Neural cell (in vitro differentiated cells): ENCODE data around the gene ABCB6. TPM values are rescaled to one million over a fixed set of nuclear protein-coding genes. Genes with fewer than 3 reads are reported as not detected.

ENCODE experiments used
- H2AFZ ChIP-seq: fragments of 200-600, 300-800 bp; sonication (generic), shearing (Covaris generic); 2 replicates; pipeline ENCODE4 v1.6.0; 2014; ENCODE audit warnings: low read depth, mild to moderate bottlenecking, antibody characterized with exemption, low read length, moderate library complexity
- H3F3A ChIP-seq: fragments of 200-600 bp; shearing (Covaris generic); 2 replicates; pipeline ENCODE4 v1.6.1; 2016; ENCODE audit warnings: mild to moderate bottlenecking, moderate library complexity, mixed read lengths, antibody characterized with exemption, low read length; ENCODE audit not compliant: insufficient read depth, poor library complexity, severe bottlenecking
- H3K27ac ChIP-seq: fragments of 200-600, 300-800 bp; sonication (generic), shearing (Covaris generic); 2 replicates; pipeline ENCODE4 v1.5.1; 2014; ENCODE audit warnings: mild to moderate bottlenecking, low read length, moderate library complexity
- H3K27me3 ChIP-seq: fragments of 300-800, 200-600 bp; sonication (generic), shearing (Covaris generic); 2 replicates; pipeline ENCODE4 v1.6.0; 2014; ENCODE audit warnings: mild to moderate bottlenecking, low read depth, low read length, moderate library complexity; ENCODE audit not compliant: insufficient read depth
- H3K36me3 ChIP-seq: fragments of 300-800, 200-600 bp; sonication (generic), shearing (Covaris generic); 2 replicates; pipeline ENCODE4 v1.5.1; 2014; ENCODE audit warnings: mild to moderate bottlenecking, antibody characterized with exemption, low read length, moderate library complexity; ENCODE audit not compliant: insufficient read depth
- H3K4me2 ChIP-seq: fragments of 300-800, 200-600 bp; sonication (generic), shearing (Covaris generic); 2 replicates; pipeline ENCODE4 v1.6.0; 2014; ENCODE audit warnings: mild to moderate bottlenecking, low read length
- H3K4me3 ChIP-seq: fragments of 300-800, 200-600 bp; sonication (generic), shearing (Covaris generic); 2 replicates; pipeline ENCODE4 v1.5.1; 2014; ENCODE audit warnings: mild to moderate bottlenecking, low read length, moderate library complexity
- H3K79me2 ChIP-seq: fragments of 200-600 bp; shearing (Covaris generic); replicated peaks from 2 replicates; pipeline ENCODE4 v1.6.0; 2014; ENCODE audit warnings: mild to moderate bottlenecking, low read length, moderate library complexity; ENCODE audit not compliant: insufficient read depth
- H3K9ac ChIP-seq: fragments of 300-800, 200-600 bp; sonication (generic), shearing (Covaris generic); 2 replicates; pipeline ENCODE4 v1.6.1; 2016; ENCODE audit warnings: mild to moderate bottlenecking, low read length, mixed read lengths
- H3K9me2 ChIP-seq: fragments of 200-600 bp; shearing (Covaris generic); 2 replicates; pipeline ENCODE4 v1.6.1; 2016; ENCODE audit warnings: mild to moderate bottlenecking, low read length, mixed read lengths; ENCODE audit not compliant: insufficient read depth
- H3K9me3 ChIP-seq: fragments of 200-600, 300-800 bp; sonication (generic), shearing (Covaris generic); 2 replicates; pipeline ENCODE4 v1.6.1; 2016; ENCODE audit warnings: mild to moderate bottlenecking, mixed run types, low read length, moderate library complexity, mixed read lengths
- H4K20me1 ChIP-seq: fragments of 200-600 bp; shearing (Covaris generic); 2 replicates; pipeline ENCODE4 v1.6.1; 2016; ENCODE audit warnings: mild to moderate bottlenecking, mixed run types; ENCODE audit not compliant: insufficient read depth
- EP300 ChIP-seq: fragments of 450-650 bp; conservative IDR thresholded peaks from 2 replicates; pipeline ENCODE4 v1.6.1; 2014; ENCODE audit warnings: antibody characterized with exemption, mild to moderate bottlenecking, moderate library complexity; ENCODE audit not compliant: poor library complexity, severe bottlenecking
- EZH2 ChIP-seq: fragments of 200-600, 300-800 bp; shearing (Covaris generic), sonication (generic); IDR thresholded peaks from 2 replicates; pipeline ENCODE4 v1.6.1; 2014; ENCODE audit warnings: antibody characterized with exemption, low read length, borderline replicate concordance, mild to moderate bottlenecking; ENCODE audit not compliant: insufficient read depth, poor library complexity, severe bottlenecking
- MXI1 ChIP-seq: fragments of 450-650 bp; conservative IDR thresholded peaks from 2 replicates; pipeline ENCODE4 v1.6.1; 2014; ENCODE audit warnings: antibody characterized with exemption, mild to moderate bottlenecking; ENCODE audit not compliant: poor library complexity, severe bottlenecking
- POLR2AphosphoS5 ChIP-seq: IDR thresholded peaks from 2 replicates; pipeline ENCODE4 v1.6.1; 2012
- RAD21 ChIP-seq: fragments of 450-650 bp; conservative IDR thresholded peaks from 2 replicates; pipeline ENCODE4 v1.6.1; 2014; ENCODE audit warnings: antibody characterized with exemption, mild to moderate bottlenecking, moderate library complexity
- SMC3 ChIP-seq: fragments of 450-650 bp; conservative IDR thresholded peaks from 2 replicates; pipeline ENCODE4 v1.6.1; 2014; ENCODE audit warnings: antibody characterized with exemption, mild to moderate bottlenecking, moderate library complexity; ENCODE audit not compliant: poor library complexity
- TAF1 ChIP-seq: IDR thresholded peaks from 2 replicates; pipeline ENCODE4 v1.6.1; 2012; ENCODE audit warnings: low read depth
- polyA plus RNA-seq: library from polyadenylated mRNA; depleted of rRNA; stranded (reverse); fragments of >200 nt; gene quantifications from 2 replicates; pipeline ENCODE4 v1.2.3, GENCODE V29; 2014
- TF ChIP-seq, protein P1 (sequence below): IDR thresholded peaks from 2 replicates; pipeline ENCODE4 v1.6.1; 2012; ENCODE audit warnings: borderline replicate concordance
- TF ChIP-seq, protein P2 (sequence below): fragments of 450-650 bp; IDR thresholded peaks from 2 replicates; pipeline ENCODE4 v1.5.1; 2014; ENCODE audit warnings: antibody characterized with exemption, mild to moderate bottlenecking, moderate library complexity; ENCODE audit not compliant: poor library complexity, severe bottlenecking

Gene ABCB6
- polyA plus RNA-seq, 1 donor from 2014 or later: 28.1 TPM

DNA sequence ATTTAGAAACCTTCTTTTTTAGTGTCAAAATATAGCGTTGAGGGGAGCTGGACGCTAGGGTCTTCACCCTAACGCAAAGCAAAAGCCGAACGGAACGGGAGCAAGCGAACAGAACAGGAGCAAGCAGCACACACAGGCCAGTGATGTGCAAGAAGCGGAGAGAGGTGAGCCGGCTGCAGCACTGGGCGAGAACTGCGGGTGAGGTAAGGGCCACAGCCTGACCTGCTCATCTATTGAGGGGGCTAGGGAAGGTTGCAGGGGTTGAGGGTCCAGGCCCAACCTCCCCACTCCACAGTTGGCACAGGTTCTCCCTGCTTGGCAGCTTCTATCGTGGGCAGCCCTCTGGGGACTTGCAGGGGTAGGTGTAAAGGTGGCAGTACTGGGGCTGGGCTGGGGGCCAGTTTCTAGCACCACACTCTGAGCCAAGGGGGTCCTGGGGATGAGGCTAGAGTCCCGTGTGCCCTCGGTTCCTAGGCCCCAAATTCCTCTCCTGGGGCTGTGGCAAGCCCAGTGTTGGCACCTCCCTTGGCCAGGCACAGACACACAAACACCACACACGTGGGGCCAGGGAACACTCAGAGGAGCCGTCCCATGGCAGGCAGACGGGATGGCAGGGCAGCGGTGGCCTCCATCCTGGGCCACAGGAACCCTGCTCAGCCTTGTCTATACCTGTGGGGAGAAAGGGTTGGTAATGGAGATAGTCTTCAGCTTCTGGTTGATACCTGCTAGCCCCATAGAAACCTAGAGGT is 1.2 kb upstream of the ABCB6 start:
- Histone ChIP-seq H3F3A (no peaks in the 10 kb centered on the region), H2AFZ (no peak overlapping the region), H3K4me2 (no peak overlapping the region), H3K79me2 (no peaks in the 10 kb centered on the region), H3K4me3 (no peak overlapping the region), H3K27me3 (no peaks in the 10 kb centered on the region), H3K9me2 (no peaks in the 10 kb centered on the region), H3K9ac (no peak overlapping the region), H3K27ac (no peak overlapping the region), H4K20me1 (no peaks in the 10 kb centered on the region), H3K9me3 (no peaks in the 10 kb centered on the region), H3K36me3 (no peaks in the 10 kb centered on the region)
- TF ChIP-seq EZH2 (no peak), SMC3 (no peak), RAD21 (no peak), MXI1 (no peak), POLR2AphosphoS5 (no peak), EP300 (no peak), TAF1 (no peak)
- TF ChIP-seq, protein P1, sequence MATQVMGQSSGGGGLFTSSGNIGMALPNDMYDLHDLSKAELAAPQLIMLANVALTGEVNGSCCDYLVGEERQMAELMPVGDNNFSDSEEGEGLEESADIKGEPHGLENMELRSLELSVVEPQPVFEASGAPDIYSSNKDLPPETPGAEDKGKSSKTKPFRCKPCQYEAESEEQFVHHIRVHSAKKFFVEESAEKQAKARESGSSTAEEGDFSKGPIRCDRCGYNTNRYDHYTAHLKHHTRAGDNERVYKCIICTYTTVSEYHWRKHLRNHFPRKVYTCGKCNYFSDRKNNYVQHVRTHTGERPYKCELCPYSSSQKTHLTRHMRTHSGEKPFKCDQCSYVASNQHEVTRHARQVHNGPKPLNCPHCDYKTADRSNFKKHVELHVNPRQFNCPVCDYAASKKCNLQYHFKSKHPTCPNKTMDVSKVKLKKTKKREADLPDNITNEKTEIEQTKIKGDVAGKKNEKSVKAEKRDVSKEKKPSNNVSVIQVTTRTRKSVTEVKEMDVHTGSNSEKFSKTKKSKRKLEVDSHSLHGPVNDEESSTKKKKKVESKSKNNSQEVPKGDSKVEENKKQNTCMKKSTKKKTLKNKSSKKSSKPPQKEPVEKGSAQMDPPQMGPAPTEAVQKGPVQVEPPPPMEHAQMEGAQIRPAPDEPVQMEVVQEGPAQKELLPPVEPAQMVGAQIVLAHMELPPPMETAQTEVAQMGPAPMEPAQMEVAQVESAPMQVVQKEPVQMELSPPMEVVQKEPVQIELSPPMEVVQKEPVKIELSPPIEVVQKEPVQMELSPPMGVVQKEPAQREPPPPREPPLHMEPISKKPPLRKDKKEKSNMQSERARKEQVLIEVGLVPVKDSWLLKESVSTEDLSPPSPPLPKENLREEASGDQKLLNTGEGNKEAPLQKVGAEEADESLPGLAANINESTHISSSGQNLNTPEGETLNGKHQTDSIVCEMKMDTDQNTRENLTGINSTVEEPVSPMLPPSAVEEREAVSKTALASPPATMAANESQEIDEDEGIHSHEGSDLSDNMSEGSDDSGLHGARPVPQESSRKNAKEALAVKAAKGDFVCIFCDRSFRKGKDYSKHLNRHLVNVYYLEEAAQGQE: no peak
- TF ChIP-seq, protein P2, sequence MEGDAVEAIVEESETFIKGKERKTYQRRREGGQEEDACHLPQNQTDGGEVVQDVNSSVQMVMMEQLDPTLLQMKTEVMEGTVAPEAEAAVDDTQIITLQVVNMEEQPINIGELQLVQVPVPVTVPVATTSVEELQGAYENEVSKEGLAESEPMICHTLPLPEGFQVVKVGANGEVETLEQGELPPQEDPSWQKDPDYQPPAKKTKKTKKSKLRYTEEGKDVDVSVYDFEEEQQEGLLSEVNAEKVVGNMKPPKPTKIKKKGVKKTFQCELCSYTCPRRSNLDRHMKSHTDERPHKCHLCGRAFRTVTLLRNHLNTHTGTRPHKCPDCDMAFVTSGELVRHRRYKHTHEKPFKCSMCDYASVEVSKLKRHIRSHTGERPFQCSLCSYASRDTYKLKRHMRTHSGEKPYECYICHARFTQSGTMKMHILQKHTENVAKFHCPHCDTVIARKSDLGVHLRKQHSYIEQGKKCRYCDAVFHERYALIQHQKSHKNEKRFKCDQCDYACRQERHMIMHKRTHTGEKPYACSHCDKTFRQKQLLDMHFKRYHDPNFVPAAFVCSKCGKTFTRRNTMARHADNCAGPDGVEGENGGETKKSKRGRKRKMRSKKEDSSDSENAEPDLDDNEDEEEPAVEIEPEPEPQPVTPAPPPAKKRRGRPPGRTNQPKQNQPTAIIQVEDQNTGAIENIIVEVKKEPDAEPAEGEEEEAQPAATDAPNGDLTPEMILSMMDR: no peak

GRCh38 chr2:219218217-219218731 is 484 bp downstream of the ABCB6 start:
- H3K9me3 ChIP-seq: no peaks in the 10 kb centered on the region
- H3F3A ChIP-seq: no peaks in the 10 kb centered on the region
- H3K36me3 ChIP-seq: no peaks in the 10 kb centered on the region
- peak overlapping the region; percentile 79 for H3K4me3 ChIP-seq
- TF ChIP-seq EP300 (no peak), EZH2 (no peak), SMC3 (no peak), TAF1 (no peak), POLR2AphosphoS5 (no peak), MXI1 (no peak)
- no peak overlapping the region for H2AFZ ChIP-seq
- H3K27ac ChIP-seq: no peak overlapping the region
- H3K79me2 ChIP-seq: no peaks in the 10 kb centered on the region
- H3K9me2 ChIP-seq: no peaks in the 10 kb centered on the region
- H3K27me3 ChIP-seq: no peaks in the 10 kb centered on the region
- H3K9ac ChIP-seq: peak overlapping the region; percentile 60
- no peaks in the 10 kb centered on the region for H4K20me1 ChIP-seq
- peak overlapping the region; percentile 59 for H3K4me2 ChIP-seq
